ENCODE results near the gene LOXL1. TPM values are rescaled to one million over a fixed set of nuclear protein-coding genes. Genes with fewer than 3 reads are reported as not detected.

Gene LOXL1
- total and polyA plus RNA-seq, 9 of the 15 experiments (the other 6 are each of a cell fraction or from before 2014, with no cell fraction given) = 0.14 TPM; not detected in 8

DNA sequence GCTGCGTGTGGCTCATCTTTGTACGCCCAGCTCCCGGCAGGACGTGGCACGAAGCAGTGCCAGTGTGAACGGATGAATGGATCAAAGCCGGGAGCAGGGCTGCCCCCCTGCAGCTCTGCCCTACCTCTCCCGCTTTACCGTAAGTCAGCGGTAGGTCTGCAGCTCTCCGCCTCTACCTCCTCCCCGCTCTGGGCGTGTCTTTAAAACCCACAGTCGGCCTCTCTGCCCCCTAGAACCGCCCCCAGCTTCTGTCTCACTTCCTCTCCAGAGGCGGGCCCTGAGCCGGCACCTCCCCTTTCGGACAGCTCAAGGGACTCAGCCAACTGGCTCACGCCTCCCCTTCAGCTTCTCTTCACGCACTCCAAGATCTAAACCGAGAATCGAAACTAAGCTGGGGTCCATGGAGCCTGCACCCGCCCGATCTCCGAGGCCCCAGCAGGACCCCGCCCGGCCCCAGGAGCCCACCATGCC, 68.2 kb downstream of the LOXL1 start, which contains the start of gene PML (continued):
- TF ChIP-seq TEAD2 (tag; IDR thresholded peaks at IDR 0.05) (no peak), SETDB1 (IDR thresholded peaks at IDR 0.05; ENCODE audit: low read length) (no peak), SMARCA4 (IDR thresholded peaks at IDR 0.05) (0 out of 2 replicates have a peak, but pooled peaks have one; percentile 13), MYNN (IDR thresholded peaks at IDR 0.05) (no peak), MYNN (CRISPR knock-in tag; IDR thresholded peaks at IDR 0.05) (no peak), KLF1 (tag; IDR thresholded peaks at IDR 0.05) (no peak; the same call in 1 of the 2 replicates), BCOR (IDR thresholded peaks at IDR 0.05) (no peak), RFX5 (IDR thresholded peaks at IDR 0.05; ENCODE audit: low read depth, low read length) (no peak), L3MBTL2 (IDR thresholded peaks at IDR 0.05) (no peak), POLR2B (IDR thresholded peaks at IDR 0.05; ENCODE audit: low read depth, partially characterized antibody) (peak; percentile 24), POLR2A (conservative IDR thresholded peaks at IDR 0.05) (peak; percentile 64), JUND (IDR thresholded peaks at IDR 0.05; ENCODE audit: borderline replicate concordance, low read depth, low read length) (peak; percentile 10; the same call in 1 of the 2 replicates), JUND (tag; IDR thresholded peaks at IDR 0.05; ENCODE audit: borderline replicate concordance, low read depth, low read length) (no peak), GABPB2 (CRISPR knock-in tag; conservative IDR thresholded peaks at IDR 0.05) (no peak)
- TF ChIP-seq, protein P1, sequence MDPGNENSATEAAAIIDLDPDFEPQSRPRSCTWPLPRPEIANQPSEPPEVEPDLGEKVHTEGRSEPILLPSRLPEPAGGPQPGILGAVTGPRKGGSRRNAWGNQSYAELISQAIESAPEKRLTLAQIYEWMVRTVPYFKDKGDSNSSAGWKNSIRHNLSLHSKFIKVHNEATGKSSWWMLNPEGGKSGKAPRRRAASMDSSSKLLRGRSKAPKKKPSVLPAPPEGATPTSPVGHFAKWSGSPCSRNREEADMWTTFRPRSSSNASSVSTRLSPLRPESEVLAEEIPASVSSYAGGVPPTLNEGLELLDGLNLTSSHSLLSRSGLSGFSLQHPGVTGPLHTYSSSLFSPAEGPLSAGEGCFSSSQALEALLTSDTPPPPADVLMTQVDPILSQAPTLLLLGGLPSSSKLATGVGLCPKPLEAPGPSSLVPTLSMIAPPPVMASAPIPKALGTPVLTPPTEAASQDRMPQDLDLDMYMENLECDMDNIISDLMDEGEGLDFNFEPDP (CRISPR knock-in tag; IDR thresholded peaks at IDR 0.05) = no peak
- TF ChIP-seq, protein P2, sequence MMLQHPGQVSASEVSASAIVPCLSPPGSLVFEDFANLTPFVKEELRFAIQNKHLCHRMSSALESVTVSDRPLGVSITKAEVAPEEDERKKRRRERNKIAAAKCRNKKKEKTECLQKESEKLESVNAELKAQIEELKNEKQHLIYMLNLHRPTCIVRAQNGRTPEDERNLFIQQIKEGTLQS (IDR thresholded peaks at IDR 0.05) = no peak
- TF ChIP-seq, protein P2 (CRISPR knock-in tag; conservative IDR thresholded peaks at IDR 0.05) = no peak
- TF ChIP-seq, protein P3, sequence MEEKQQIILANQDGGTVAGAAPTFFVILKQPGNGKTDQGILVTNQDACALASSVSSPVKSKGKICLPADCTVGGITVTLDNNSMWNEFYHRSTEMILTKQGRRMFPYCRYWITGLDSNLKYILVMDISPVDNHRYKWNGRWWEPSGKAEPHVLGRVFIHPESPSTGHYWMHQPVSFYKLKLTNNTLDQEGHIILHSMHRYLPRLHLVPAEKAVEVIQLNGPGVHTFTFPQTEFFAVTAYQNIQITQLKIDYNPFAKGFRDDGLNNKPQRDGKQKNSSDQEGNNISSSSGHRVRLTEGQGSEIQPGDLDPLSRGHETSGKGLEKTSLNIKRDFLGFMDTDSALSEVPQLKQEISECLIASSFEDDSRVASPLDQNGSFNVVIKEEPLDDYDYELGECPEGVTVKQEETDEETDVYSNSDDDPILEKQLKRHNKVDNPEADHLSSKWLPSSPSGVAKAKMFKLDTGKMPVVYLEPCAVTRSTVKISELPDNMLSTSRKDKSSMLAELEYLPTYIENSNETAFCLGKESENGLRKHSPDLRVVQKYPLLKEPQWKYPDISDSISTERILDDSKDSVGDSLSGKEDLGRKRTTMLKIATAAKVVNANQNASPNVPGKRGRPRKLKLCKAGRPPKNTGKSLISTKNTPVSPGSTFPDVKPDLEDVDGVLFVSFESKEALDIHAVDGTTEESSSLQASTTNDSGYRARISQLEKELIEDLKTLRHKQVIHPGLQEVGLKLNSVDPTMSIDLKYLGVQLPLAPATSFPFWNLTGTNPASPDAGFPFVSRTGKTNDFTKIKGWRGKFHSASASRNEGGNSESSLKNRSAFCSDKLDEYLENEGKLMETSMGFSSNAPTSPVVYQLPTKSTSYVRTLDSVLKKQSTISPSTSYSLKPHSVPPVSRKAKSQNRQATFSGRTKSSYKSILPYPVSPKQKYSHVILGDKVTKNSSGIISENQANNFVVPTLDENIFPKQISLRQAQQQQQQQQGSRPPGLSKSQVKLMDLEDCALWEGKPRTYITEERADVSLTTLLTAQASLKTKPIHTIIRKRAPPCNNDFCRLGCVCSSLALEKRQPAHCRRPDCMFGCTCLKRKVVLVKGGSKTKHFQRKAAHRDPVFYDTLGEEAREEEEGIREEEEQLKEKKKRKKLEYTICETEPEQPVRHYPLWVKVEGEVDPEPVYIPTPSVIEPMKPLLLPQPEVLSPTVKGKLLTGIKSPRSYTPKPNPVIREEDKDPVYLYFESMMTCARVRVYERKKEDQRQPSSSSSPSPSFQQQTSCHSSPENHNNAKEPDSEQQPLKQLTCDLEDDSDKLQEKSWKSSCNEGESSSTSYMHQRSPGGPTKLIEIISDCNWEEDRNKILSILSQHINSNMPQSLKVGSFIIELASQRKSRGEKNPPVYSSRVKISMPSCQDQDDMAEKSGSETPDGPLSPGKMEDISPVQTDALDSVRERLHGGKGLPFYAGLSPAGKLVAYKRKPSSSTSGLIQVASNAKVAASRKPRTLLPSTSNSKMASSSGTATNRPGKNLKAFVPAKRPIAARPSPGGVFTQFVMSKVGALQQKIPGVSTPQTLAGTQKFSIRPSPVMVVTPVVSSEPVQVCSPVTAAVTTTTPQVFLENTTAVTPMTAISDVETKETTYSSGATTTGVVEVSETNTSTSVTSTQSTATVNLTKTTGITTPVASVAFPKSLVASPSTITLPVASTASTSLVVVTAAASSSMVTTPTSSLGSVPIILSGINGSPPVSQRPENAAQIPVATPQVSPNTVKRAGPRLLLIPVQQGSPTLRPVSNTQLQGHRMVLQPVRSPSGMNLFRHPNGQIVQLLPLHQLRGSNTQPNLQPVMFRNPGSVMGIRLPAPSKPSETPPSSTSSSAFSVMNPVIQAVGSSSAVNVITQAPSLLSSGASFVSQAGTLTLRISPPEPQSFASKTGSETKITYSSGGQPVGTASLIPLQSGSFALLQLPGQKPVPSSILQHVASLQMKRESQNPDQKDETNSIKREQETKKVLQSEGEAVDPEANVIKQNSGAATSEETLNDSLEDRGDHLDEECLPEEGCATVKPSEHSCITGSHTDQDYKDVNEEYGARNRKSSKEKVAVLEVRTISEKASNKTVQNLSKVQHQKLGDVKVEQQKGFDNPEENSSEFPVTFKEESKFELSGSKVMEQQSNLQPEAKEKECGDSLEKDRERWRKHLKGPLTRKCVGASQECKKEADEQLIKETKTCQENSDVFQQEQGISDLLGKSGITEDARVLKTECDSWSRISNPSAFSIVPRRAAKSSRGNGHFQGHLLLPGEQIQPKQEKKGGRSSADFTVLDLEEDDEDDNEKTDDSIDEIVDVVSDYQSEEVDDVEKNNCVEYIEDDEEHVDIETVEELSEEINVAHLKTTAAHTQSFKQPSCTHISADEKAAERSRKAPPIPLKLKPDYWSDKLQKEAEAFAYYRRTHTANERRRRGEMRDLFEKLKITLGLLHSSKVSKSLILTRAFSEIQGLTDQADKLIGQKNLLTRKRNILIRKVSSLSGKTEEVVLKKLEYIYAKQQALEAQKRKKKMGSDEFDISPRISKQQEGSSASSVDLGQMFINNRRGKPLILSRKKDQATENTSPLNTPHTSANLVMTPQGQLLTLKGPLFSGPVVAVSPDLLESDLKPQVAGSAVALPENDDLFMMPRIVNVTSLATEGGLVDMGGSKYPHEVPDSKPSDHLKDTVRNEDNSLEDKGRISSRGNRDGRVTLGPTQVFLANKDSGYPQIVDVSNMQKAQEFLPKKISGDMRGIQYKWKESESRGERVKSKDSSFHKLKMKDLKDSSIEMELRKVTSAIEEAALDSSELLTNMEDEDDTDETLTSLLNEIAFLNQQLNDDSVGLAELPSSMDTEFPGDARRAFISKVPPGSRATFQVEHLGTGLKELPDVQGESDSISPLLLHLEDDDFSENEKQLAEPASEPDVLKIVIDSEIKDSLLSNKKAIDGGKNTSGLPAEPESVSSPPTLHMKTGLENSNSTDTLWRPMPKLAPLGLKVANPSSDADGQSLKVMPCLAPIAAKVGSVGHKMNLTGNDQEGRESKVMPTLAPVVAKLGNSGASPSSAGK (IDR thresholded peaks at IDR 0.05) = no peak

All from K562 (cell line).